ENCODE data around the gene NPLOC4.
A peak's percentile ranks its signal among the peaks of the same experiment; 100 is the strongest.

Gene NPLOC4

DNA sequence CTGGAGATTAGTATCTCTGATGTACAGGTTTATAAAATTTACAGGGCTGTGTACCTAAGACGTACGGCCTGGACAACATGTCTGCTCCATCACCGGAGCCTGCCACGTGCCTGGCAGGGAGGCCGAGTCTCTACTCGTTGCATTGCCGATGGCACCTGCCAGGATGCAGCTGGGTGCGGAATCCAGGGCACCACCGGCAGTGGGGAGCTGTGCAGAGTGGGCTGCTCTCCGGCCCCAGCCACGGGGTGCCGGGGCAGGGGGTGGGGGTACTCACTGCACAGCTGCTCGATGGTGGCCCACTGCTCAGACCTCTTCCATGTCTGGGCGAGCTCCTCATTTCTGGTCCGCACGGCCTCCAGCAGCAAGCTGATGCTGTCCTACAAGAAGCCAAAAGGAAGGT is 71.7 kb downstream of the NPLOC4 start:
- no peak for DNase-seq (ENCODE audit: low spot score)

DNA sequence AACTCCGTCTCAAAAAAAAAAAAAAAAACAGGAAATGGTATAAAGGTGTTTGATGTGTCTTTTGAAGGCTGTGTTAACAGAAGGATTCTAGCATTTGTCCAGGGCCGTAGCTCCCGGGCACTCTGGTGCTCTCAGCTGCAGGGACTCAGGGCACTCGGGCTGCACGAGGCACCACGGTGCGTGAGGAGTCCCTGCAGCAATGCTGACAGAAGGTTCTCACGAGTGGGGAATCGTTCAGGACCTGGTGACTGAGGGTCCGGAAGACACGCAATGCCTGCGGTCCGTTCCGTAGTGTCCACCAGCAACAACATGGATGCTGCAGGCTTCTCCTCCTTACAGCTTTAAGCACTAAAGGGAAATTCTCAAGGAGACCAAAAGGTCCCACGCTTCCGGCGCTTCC is 72.1 kb downstream of the NPLOC4 start:
- DNase-seq (ENCODE audit: low spot score) = no peak

DNA sequence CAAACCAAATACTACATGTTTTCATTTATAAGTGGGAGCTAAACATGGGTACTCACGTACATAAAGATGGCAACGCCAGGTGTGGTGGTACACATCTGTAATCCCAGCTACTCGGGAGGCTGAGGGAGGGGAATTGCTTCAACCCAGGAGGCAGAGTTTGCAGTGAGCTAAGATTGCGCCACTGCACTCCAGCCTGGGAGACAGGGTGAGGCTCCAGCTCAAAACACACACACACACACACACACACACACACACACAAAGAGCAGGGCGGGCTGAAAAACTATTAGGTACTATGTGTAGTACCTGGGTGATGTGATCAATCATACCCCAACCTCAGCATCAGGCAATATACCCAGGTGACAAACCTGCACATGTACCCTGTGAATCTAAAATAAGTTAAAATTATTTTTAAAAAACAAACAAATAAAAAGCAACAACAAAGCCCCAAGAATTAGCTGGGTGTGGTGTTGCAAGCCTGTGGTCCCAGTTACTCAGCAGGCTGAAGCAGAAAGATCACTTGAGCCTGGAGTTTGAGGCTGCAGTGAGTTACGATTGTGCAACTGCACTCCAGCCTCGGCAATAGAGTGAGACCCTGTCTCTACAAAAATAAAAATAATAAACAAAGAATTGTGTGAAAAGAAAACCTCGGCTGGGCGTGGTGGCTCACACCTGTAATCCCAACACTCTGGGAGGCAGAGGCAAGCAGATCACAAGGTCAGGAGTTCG is 72.9 kb downstream of the NPLOC4 start:
- no peak for DNase-seq (ENCODE audit: low spot score)

DNA sequence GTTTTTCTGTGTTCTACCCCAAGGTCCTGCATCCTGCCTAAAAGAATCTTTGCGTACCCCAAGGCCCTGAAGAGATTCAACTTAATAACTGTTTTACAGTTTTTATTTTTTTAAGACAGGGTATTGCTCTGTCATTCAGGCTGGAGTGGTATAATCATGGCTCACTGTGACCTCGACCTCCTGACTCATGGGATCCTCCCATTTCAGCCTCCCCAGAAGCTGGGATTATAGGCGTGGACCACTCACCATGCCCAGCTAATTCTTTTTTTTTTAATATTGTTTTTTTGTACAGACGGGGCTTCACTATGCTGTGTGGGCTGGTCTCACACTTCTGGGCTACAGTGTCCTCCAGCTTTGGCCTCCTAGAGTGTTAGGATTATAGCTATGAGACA is 75.4 kb downstream of the NPLOC4 start:
- no peak for DNase-seq (ENCODE audit: low spot score)

DNA sequence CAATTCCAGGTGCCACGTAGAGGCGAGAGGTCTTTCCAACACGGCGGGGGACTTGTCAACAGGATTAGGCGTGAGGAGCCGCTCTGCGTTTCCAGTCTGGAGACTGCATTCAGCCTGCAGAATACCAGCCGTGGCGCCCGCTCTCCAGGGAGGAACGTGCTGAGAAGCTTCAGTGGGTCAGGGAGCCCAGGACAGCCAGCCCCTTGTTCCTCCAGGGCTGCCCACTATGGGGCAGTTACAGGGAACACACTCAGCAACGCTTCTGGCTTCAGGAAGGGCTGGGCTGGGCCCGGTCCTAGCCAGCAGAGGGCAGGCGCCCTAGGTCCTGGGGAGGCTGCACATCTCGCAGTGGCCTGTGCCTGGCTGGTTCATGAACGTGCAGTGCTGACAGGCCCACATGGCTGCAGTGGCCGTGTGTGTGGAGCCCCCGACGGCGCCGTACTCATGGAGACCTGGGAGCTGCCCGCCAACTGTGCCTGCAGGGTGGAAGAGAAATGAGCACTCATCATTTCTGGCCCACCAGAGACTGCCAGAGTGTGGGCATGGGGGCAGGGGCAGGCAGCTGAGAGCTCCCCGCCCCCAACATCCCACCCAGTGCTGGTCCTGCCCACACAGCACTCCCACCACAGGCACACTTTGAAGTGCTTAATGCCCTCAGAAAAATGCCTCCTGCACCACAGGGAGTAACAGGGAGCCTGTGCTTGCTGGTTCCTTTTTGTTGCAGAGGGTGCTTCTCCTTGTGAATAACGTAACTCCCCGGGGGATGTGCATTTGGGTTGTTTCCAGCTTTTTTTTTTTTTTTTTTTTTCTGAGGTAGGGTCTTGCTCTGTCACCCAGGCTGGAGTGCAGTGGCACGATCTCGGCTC is 77.7 kb downstream of the NPLOC4 start:
- no peak for DNase-seq (ENCODE audit: low spot score)

DNA sequence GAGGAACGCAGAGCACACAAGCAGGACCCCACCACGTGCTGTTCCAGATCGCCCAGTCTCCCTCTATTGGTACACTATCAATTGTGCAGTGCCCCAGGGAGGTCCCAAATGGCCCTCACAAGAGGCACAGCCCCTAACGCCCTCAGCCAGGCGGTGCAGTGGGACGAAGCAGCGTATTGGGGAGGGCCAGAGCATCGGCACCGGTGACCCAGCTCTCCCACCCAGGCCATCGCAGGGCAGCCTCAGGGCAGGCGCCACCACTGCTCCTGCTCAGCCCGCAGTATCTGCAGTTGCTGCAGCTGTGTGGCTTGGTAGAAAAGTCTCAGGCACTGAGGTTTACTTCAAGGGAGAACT is 78.8 kb downstream of the NPLOC4 start:
- no peak for DNase-seq (ENCODE audit: low spot score)

DNA sequence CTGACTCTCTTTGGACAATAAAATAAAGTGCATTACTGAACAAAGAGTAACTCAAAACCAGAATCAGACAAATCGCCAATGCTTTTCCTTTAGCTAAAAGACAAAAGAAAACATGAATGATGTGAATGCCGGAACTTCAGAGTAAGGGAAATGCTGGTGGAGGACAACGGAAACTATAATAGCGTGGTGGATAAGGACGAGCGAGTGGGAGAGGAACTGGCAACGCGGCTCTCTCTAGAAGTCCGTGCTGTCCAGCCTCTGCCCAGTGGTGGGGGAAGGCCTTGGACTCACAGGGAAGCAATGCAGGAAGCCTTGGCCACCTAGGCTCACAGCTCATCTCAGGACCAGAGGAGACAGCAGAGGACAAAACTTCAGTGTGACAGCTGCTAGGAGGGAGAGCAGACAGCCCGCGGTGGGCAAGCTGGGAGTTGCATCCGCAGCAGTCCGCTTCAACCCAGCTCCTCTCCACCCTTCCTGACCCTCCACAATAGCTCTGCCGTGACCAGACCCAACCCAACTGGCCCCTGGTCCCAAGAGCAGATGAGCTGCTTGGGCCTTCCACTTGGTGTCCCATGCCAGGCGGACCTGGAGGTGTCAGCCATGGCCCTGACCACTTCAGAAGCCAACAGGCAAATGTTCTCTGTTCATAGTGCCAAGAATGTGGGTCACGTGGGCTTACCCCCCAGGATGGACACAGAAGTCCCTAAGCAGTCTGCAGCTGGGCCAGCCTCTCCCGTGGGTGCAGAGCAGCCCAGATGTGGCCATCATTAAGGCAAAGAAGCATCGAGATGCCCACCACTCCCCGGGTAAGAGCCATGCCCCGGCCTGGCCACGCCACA is 79.4 kb downstream of the NPLOC4 start:
- DNase-seq (ENCODE audit: low spot score) = no peak

DNA sequence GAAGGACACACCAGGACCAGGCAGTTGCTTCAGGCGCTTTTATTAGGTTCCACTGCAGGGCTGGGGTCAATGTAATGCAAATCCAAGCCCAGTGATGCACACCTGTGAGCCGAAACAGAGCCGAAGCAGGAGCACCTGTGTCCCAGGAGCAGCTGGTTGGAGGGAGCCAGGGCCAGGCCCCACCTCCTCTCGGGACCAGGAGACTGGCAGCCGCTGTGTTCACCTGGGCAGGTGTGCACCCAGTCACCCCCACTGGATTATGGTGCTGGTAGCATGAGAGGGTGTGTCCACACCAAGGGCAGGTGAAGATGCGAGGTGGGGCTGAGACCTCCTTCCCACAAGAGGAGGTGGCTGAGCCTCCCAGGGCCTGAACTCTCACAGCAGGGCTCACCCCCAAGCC is 80.0 kb downstream of the NPLOC4 start:
- DNase-seq (ENCODE audit: low spot score) = no peak

DNA sequence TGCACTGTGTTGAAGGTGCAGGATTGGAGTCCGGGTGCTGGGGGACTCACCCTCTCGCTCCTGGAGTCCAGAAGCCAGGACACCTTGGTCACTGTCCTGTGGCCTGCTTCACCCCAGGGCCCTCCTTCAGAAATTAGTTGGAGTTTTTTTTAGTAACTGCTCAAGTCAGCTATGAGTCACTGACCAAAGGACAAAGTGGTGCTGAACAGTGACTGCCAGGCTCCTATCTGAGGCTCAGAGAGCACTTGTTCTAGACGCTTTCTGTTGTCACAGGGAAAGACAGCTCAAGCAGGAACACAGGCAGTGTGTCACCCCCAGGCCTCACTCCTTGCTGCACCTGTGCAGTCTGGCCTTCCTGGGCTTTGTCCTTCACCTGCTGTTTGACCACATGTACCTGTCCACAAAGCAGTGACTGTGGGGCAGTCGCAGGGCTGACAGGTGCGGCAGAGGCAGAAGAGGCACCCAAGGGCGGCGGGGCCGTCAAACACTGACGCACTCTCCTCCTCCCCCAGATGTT is 80.7 kb downstream of the NPLOC4 start:
- DNase-seq (ENCODE audit: low spot score) = no peak

DNA sequence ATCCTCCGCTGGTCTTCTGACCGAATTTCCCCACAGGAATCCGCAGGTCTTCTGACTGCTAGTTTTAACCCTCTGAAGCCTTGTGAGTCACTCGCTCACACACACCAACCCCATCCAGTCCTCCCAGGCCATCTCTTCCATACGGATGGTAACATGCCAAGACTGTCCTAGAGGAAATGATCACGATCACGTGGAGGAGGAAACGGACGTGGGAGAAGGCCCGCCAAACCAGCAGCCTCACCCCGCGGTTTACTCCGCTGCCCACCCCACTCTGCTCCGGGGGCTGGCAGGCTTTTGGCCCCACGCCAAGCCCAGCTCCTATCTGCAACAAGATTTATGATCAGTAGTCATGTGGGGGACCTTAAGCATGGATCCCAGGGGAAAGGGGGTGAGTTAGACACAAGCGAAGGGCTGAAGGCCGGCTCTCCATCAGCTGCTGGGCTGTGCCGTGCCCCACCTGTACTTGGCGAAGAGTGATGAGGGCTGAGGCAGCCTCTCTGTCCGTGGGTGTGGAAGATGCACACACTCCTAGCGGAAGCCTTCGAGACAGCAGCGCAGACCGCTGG is 83.2 kb downstream of the NPLOC4 start:
- DNase-seq (ENCODE audit: low spot score) = no peak

DNA sequence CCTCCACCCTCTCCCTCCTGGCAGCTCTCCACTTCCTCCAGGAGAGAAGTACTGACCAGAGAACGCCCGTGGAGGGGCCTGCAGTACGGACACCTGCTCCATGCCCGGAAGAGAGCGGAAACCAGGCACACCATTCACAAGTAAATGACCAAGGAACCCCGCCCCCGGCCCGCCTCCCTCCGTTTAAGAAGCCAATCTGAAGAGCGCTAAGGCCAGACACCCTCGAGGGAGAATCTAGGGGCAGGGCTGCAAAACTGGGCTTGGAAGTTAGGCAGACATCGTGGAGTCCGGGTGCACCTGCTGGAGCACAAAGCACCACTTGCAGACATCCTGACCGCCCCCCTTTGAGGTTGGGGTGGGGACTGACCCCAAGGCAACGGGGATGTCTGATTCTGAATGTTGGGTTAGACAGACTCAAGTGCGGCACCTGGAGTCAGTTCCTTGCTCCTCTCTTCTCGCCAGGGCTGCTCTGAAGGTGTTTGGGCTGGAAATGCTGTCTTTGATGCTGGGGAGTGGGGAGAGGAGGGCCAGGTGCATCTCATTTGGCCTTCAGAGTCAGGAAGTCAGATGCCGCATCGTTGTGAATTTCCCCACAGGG is 83.8 kb downstream of the NPLOC4 start:
- peak; percentile 52 for DNase-seq (ENCODE audit: low spot score)

DNA sequence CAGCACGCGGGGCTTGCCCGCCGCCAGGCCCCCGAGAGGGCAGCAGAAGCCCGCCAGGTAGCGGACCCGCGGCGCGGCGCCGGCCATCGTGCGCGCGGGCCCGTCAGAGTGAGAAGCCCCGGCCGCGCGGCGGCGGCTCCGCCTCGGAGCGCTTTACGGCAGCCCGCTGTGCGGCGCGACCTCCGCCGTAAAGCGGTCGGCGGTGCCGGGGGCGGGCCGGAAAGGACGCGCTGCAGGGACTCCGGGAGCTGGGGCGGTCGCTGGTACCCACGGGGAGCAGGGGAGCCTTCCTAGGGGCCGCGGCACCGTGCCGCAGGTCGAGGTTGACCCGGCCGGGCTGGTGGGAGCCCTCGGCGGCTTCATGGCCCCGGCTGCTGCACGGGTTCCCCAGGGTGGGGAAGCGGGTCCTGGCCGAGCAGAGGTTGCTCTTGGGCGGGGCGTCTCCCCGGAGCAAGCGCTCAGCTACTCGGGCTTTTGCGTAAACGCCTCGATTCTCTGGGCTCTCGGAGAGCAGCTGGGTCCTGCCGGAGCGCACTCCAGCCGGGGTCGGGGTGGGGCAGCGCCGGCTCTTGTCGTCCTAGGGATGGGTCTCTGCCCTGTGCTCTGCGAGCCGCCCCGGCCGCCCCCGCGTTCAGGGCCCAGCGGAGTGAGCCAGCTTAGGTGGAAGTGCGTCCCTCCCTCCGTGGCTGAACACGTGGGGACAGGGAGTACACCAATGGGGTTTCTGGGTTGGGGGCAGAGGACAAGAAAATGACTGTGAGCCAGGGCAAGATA is 84.5 kb downstream of the NPLOC4 start, which contains the start of gene FAAP100:
Gene FAAP100 (minus strand): TSS at position 110 of the 774 bp plus-strand sequence. CDS start 23 bp downstream, at position 87.
- peak; percentile 76 for DNase-seq (ENCODE audit: low spot score)

DNA sequence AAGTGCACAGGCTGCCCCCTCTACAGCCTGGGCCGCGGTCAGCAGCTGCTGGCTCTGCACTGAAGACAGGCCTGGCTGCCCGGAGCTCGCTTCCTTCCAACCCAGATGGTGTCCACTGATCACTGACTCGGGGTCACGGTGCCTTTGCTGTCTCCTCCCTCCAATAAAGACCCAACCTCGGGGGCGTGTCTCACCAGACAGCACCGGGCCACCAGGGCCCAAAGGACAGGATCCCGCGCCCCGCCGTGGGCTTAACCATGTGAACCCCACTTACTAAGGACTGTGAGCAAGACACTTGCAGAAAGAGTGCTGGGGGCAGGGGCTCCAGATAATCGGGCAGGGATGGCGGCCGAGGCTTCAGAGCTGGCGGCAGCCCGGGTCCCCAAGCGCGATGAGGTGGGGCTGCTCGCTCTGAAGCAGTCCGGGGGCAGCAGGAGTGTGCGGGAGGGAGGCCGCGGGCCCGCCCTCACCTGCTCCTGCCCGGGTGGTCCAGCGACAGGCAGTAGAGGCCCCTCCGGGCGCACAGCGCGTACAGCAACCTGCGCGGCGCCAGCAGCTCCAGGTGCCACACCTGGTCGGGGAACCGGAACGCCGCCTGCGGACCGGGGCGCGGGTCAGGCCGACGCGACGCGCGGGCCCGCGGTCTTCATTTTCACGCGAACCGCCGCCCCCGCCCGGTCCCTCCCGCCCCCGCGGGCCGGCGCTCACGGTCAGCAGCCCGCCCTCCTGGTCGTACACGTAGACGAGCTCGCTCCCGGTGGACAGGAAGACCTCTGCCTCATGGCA is 85.3 kb downstream of the NPLOC4 start:
- DNase-seq (ENCODE audit: low spot score) = no peak

DNA sequence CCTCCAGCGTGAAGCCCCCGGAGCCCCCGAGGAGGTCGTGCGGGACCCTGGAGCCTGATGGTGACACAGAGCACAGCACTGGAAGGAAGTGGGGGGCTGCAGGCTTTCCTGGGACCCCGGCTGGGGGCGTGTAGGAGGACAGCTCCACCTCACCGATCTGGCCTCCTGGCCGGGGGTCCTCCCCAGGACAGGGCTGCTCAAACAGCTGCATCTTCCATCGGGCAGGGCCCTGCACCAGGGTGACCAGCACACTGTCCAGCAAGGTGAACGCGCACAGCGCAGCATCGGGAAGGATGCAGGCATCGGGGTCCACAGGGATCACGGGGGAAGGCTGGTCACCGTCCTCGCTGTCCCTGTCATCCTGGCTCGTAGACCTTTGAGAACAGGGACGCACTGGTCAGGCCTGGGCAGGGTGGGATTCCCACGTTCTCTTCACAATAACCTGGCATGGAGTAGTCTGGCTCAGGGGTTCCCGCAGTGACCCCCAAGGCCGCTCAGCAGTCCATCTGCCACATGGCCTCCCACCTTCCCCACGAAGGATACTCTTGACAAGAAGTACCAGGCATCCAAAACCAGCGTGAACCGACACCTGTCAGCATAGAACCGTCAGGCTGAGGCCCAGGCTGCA is 86.0 kb downstream of the NPLOC4 start:
- no peak for DNase-seq (ENCODE audit: low spot score)

DNA sequence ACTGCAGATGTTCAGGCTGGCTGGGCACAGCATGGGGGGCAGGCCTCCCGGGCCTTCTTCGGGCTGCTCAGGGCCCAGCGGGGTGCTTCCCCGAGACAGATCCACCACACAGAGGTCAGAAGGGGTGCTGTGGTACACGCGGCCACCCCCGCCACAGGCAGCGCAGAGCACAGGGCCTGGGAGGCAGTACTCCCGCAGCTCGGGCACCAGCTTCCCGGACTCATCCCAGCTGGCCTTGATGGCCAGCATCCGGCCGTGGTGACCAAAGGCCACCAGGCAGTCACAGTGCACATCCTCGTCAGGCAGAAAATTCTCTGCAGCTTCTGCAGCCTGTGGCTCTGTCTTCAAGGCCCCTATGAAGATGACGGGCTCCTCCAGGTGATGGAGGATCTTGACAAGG is 86.6 kb downstream of the NPLOC4 start:
- DNase-seq (ENCODE audit: low spot score) = no peak

DNA sequence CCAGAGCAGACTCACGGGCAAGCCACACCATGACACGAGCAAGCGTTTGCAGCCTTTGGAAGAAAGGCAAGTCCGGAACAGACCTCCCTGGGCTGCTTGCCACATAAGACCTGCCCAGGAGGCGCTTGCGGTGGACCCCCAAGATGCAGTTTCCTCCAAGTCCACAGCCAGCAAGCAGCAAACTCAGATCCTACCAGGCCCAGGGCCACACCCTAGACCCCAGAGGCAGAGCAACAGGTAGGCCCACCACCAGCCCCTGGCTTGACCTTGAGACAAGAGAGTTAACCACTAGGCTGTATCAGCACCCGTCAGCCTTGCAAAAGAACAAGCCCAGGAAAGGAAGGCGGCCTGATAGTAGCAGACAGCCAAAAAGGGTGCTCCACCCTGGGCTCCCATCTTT is 87.1 kb downstream of the NPLOC4 start:
- DNase-seq (ENCODE audit: low spot score) = no peak

DNA sequence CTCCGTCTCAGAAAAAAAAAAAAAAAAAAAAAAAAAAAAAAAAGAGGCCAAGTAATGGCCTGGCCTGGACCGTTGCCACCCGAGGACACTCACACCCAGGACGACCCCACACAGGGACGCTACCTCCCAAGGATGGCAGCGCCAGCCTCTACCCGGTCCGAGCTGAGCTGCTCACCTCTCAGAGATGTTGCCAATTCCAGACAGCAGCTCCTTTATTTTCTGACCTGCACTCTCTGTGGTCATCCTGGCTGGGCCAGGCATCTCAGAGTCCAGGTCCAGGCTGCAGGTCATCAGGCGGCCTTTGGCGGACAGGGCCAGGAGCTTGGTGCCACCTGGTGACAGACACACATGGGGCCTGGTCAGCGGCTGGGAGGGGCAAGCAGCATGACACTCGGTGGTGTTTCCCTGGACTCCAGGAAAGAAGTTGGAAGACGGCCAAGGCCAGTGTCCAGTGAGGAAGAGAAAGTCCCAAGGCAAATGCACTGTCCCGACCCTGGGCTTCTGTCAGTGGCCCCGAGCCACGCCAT is 87.8 kb downstream of the NPLOC4 start:
- DNase-seq (ENCODE audit: low spot score) = no peak

DNA sequence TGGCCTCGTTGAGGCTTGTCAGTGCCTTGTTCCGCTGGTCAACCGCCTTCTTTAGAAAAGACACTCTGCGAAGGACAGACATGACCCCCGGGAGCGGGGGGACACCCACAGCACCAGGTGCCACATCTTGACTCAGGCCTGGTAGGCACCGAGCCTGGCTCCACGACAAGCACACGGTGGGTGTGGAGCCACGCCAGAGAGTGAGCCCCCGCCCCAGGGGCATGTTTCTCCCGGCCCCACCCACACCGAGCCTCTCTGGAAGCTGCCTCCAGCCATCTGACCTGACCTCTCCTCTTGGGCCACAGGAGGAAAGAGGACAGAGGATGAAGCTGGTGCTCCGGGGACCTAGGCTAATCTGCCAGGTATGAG is 89.3 kb downstream of the NPLOC4 start:
- DNase-seq (ENCODE audit: low spot score) = no peak

DNA sequence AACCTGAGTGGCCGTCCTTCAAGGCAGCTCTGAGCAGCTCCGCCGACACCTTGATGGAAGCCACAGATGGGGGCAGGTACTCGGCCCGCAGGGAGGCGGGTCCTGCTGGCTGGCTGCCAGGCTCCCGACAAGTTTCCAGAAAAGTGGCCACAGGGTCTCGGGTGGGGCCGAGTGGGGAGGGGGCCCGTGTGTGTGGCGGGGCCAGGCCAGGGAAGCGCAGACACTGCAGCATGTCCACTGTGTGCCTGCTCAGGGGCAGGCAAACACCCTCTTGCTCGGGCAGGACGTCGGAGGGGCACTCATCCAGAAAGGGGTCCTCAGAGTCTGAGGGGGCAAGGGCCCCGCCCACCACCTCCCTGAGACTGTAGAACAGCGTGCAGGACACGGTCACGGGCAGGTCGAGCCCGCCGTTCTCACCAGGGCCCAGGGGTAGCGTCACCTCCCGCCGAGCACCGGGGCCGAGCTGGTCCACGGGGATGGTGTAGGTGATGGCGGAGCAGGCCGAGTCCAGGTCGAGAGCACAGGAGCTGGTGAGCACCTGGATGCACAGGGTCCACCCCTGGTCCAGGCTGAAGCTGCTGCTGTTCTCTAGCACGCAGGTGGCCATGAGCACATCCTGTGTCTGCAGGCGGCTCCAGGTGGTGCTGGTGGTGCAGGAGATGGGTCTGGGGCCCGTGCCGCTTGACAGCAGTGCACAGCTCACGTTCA is 89.9 kb downstream of the NPLOC4 start:
- DNase-seq (ENCODE audit: low spot score) = no peak

Data from putamen (tissue), 1 donor.